Left forelimb (tissue), 1 donor: ENCODE results near the gene KCTD20.
"Not testable (repeated sequence)": the region's sequence is repeated elsewhere in the genome, so short reads cannot be mapped to it uniquely, and the experiment has no call there.

Experiments used
- DNase-seq: peaks from one replicate; pipeline ENCODE4 v3.0.0-alpha.2; 2018; ENCODE audit warnings: low spot score

The KCTD20 gene

DNA sequence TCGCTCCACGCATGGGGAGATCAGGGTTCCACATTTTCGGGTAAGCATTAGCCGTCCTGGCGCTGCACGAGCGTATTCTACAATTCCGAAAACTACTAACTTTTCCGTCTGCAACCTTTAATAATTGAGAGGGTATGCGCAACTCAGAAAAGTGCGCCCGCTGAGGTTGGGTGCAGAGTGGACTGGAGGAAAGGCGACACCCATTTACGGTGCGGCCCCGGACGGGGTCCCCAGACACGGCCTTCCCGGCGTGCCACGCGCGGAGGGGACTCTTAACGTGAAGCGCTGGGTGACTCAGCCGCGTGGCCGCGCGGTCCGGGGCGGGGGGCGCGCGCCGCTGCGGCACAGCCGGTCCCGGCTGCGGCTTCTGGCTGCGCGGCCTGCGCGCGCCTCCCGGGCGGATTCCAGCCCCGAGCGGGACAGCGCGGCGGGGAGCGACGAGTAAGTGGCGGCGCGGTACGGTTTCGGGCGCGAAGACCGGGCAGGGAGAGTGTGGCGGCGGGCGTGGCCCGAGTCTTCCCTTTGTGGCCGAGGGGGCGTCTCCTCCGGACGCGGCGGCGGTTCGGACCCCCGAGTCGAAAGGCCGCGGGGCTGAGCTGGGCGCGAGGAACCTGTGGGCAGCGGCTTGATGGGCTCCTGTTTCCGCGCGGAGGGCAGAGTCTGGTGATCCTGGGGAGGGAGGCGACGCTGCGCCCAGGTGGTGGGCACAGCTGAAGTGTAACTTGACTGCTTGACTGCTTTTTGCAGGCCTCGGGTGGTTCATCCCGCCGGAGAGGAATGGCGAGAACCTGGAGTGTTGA lies at the start of gene KCTD20, which contains the start of gene PXT1:
Gene KCTD20 (plus strand): TSS at position 330 of the 800 bp plus-strand sequence. CDS start 27,098 bp downstream, outside the sequence.
Gene PXT1 (minus strand): TSS at position 184 of the 800 bp plus-strand sequence. CDS start 16,772 bp downstream, outside the sequence.
- DNase-seq: peak; percentile 92

DNA sequence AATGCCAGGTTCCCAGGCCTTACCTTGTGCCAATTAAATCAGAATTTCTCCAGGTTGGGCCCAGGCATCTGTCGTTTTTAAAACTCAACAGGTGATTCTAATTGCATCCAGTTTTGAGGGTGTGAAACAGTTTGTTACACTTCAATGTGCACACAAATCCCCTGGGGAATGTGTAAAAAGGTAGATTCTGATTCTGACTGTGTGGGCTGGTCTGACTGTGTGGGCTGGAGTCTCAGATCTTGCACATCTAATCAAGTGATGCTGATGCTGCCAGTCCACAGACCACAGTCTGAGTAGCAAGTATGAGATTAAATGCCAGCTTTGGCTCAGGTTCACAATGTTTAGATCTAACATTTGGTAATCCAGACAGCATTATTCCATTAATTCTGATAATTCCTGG lies 42.8 kb upstream of the KCTD20 start:
- no peak for DNase-seq

DNA sequence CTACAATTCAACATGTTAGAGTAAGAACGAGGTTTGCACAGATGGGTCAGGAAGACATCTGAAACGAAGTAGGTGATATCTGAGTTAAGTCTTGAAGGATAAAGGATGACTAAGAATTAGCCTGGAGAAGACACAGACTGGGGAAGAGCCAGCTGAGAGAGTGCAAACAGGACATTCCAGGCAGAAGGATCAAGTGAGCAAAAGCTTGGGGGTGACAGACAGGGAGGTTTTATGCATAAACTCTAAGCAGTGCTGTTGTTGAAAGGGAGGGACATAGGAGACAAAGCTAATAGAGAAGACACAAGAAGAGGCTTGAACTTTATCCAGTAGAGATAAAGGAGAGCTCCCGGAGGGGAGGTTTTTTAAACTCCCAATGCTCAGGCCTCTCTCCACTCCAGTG lies 40.3 kb upstream of the KCTD20 start:
- DNase-seq: no peak

DNA sequence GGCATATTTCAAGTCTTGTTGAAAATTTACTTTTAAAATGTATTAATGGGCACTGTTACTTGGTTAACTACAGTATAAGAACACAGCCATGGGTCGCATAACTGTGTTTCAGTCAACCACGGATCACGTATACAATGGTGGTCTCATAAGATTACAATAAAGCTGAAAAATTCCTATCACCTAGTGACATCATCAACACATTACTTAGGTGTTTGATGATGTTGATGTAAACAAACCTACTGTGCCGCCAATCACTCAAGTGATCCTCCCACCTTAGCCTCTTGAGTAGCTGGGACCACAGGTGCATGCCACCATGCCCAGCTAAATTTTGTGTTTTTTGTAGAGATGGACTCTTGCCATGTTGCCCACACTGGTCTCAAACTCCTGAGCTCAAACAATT lies 38.6 kb upstream of the KCTD20 start:
- no peak for DNase-seq

DNA sequence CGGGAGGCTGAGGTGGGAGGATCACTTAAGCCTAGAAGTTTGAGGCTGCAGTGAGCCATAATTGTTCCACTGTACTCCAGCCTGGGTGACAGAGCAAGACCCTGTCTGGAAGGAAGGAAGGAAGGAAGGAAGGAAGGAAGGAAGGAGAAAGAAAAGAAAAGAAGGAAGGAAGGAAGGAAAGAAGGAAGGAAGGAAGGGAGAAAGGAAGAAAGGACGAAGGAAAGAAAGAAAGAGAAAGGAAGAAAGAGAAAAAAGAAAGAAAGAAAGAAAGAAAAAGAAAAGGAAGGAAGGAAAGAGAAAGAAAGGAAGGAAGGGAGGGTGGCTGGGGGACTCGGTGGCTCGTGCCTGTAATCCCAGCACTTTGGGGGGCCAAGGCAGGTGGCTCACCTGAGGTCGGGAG lies 33.1 kb upstream of the KCTD20 start:
- not testable (repeated sequence) for DNase-seq

DNA sequence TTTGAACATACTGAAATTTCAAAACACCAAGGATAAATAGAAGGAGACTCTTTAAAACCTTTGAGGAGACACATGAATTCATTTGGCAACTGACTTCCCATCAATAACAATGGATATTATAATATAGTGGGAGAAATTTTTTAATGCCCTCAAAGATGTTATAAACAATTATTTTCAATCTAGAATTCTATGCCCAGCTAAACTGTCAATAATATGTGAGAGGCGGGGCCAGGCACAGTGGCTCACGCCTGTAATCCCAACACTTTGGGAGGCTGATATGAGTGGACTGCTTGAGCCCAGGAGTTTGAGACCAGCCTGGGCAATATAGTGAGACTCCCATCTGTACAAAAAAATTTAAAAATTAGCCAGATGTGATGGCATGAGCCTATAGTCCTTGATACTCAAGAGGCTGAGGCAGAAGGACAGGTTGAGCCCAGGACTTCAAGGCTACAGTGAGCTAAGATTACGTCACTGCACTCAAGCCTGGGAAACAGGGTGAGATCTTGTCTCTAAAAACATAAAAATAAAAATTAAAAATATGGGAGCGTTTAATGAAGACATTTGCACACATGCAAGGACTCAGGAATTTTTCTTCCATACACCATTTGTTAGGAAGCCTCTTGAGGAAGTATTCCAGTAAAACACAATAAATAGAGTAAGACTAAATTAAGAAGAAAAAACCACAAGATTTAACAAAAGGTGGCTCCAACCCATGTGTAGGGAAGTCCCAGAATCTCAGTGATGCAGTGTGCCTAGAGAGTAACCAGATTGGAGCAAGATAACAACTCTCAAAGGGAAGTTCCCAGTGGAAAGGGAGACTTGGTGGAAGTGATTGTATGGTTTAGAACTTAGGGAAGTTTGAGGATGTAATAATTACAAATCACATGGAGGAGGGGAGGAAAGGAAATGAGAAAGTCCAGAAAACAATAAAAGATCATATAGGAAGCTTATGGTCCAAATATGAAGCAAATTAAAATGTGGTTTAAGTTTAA lies 29.0 kb upstream of the KCTD20 start:
- no peak for DNase-seq

DNA sequence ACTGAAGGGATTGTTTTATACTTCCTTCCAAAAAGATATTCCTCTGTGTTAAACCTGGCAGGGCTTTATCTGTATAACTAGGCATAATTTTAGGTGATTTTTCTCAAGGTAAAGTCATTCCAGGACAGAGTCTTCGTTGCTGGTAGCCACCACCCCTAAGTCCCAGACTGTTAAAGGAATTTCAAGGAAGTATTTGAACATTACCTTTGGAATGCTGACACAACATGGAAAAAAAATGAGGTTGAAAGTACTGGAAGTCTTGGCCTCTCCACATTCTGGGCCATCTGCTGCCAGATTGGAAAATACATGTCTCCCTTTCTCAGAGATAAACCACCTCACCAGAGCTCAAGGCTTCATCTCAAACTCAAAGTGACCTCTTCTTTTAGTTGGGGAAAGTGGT lies 28.3 kb upstream of the KCTD20 start:
- no peak for DNase-seq

DNA sequence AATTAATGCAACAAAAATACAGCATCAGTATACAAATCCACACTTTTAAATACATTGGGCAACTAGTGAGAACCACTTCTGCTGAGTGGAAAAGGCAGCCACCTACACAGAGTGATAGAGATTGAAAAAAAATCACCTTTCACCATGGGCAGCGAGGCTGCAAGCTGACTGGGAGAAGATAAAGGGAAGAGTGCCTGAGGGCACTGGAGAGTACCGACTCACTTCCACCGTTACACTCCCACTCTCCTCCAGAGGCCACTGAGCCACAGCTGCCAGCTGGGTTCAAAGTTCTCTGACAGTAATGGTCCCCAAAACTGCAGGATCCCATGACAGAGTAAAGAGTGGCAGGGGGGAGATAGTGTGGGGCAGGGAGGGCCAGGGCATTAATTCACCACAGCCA lies 24.2 kb upstream of the KCTD20 start:
- DNase-seq: no peak

DNA sequence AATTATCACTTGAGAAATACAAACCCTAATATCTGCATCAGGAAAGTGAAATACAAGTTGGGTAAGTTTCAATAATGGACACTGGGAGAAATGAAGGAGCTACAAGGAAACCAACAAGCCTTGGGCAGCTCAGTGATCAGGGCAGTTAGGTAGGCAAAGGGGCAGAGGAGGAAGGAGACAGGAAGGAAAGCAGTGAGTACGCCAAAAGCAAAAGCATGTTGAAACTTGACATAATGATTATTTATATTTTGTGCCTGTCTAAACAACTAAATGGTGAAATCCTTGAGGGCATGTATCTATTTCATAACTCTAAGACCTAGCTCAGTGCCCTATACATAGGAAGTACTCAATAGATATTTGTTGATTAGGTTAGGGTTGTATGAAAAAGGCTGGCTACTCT lies 23.5 kb upstream of the KCTD20 start:
- DNase-seq: no peak

DNA sequence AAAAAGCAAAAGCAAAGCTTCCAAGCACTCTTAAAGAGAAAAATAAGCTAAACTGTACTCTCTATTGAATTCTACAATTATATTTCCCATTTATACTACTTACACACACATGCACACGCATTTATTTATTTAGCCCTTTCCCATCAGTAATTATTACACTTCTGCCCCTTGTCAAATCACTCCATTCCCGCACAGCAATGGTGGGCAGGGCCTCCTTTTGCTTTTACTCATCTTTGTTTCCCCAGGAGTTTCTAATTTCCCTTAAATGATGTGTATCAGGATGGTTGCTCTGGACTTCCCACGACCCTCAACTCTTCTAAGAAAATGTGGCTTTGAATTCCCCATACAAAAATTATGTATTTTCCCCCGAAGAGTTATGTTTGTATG lies 20.1 kb upstream of the KCTD20 start:
- no peak for DNase-seq

DNA sequence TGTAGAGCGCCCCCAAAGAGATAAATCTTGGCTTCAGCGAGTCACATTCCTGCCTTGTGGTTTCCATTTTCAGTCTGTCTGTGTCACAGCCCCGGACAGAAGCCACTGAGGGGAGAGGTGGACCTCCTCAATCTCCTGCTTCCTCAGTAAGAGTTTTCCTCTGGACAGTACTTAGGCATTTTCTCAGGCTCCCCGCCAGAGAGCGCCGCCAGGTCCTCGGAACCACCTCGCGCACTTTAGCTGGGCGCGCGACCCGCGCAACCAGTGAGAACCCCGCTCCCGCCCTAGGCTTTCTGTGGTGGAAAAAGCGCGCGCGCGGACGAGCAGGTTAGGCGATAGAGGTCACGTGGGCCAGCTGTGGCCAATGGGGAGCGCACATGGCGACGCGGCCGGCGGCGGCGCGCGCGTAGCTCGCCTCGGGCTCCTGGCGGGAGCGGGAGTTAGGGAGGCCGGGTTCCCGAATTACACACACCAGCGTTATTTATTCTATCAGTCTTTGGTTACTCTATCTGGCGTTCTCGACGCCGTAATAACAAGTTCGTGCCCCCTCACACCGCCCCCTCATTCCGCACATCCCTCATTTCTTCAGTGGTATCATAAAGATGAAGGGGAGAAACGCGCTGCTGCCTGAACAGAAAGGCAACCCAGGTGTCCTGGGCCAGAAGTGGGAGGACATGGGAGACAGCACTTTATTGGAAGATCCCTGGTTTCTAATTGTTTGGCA lies 19.5 kb upstream of the KCTD20 start:
- DNase-seq: peak; percentile 99

DNA sequence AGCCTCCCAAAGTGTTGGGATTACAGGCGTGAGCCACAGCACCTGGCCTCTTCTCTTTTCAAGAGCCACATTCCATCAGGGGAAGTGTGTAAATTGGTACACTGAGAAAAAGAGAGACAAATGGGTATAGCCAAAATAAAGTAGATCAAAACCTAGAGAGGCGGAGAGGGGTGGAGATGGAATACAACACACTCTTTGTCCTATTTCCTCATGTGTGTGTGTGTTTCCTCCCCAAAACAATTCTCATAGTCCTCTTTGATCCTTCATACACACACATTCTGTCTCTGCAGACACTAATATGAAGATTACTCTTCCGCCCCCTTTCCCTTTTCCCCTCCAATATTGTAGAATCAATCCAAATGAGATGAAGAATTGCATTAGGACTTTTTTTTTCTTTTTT lies 16.2 kb upstream of the KCTD20 start:
- no peak for DNase-seq

DNA sequence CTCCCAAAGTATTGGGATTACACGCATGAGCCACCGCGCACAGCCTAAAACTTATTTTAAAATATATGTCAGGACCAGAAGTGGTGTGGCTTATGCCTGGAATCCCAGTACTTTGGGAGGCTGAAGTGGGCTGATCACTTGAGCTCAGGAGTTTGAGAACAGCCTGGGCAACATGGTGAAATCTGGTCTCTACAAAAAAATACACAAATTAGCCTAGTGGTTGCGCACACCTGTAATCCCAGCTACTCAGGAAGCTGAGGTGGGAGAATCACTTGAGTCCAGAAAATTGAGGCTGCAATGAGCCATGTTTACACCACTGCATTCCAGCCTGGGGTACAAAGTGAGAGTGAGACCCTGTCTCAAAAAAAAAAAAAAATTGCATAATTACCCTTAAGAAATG lies 13.9 kb upstream of the KCTD20 start:
- DNase-seq: no peak

DNA sequence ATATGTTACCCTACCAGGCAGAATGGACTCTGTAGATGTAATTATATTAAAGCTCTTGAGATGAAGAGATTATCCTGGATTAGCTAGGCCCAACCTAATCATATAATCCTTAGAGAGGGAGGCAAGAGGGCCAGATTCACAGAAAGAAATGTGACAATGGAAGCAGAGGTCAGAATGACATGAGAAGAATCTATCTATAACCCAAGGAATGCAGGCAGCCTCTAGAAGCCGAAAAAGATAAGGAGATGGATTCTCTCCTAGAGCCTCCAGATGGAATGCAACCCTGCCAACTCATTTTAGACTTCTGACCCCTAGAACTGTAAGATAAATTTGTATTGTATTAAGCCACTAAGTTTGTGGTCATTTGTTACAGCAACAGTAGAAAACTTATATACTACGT lies 12.4 kb upstream of the KCTD20 start:
- no peak for DNase-seq

DNA sequence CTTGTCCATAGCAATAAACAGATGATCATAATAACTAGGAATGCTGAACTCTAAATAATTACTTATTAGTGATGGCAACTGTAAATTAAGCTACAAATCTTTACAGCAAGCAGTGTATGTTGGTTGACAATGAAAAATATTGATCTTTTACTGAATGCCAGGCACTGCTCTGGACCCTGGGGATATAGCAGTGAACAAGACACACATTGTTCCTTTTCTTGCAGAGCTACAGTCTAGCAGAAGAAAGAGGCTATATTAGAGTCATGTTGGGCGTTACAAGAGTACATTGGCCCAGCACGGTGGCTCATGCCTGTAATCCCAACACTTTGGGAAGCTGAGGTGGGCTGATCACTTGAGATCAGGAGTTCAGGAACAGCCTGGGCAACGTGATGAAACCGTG lies 11.6 kb upstream of the KCTD20 start:
- no peak for DNase-seq

DNA sequence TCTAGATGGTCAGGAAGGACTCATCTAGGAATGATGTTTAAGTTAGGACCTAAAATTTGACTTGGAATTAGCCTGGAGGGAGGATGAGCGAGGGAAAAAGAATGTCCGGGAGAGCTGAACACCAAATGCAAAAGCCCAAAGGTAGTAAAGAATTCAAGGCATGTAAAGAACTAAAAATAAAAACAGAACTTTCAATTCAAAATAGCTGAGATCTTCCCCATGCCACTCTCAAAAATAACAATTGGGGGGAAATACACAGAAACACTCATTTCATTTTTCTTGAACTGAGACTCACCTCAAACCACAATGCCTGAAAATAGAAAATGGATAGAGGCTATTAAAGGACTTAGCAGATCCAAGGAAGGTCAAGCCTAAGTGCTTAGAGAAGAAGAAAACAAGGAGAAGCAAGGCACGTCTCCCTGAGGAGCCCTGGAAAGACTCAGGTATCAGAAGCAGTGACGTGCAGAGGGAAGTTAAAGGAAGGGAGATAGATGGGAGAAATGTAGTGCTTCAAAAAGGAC lies 10.6 kb upstream of the KCTD20 start:
- no peak for DNase-seq

DNA sequence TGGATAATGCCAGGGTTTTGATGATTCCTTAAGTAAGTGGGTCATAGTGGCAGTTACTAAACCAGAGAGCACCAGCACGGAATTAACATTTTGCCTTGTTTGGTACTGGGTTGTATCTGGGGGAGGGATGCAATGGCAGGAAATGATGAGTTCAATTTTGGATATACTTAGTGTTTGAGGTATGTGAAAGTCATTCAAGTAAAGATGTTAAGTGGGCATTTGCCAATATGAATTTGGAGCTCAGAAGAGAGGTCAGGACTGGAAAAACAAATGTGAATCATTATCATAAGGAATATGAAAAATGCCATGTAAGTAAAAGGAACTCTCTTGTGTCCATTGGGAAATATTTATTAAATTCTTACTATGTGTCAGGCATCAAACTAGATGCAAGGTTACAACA lies 6.3 kb upstream of the KCTD20 start:
- no peak for DNase-seq

DNA sequence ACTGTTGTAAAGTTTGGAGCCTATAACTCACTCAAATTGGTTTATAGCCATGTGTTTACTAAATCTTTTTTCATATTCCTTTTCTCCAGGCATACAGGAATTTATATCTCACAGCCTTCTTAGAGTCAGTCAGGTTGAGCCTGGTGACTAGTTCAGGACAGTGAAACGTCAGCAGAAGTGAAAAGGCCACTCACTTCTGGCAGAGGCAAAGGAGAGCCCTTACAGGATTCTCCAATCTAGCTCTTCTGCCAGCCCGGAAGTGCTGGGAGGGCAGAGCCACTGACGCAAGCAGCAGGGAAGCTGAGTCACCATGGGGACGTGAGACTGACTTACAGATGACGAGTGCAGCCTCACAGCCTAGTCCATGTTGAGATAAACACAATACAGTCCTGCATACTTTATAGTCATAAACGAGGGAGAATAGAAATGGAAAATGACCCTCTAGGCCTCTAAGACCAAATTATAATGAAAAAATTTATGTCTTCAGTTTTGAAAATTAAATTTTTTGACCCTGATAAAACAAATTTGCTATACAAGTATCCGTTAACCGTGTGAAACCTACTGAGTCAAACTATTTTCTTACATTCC lies 1.4 kb upstream of the KCTD20 start:
- peak; percentile 74 for DNase-seq

DNA sequence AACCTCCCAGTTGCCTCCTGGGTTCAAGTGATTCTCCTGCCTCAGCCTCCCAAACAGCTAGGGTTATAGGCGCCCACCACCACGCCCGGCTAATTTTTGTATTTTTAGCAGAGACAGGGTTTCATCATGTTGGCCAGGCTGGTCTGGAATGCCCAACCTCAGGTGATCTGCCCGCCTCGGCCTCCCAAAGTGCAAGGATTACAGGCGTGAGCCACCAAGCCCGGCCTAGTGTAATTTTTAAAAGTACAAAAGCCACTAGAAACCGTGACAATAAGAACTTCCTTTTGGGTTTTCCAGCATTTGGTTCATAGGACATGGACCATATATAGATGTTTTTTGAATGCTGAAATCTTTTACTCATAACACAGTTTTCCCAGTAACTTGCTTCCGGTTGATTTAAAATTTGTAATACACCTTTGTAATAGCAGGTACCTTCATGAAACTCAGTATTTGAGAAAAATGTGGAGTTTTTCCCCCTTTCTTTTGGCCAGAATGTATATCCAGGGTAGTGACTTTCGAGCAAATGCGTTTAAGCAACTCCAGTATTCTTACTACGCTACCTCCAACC lies 613 bp upstream of the KCTD20 start:
- DNase-seq: no peak

DNA sequence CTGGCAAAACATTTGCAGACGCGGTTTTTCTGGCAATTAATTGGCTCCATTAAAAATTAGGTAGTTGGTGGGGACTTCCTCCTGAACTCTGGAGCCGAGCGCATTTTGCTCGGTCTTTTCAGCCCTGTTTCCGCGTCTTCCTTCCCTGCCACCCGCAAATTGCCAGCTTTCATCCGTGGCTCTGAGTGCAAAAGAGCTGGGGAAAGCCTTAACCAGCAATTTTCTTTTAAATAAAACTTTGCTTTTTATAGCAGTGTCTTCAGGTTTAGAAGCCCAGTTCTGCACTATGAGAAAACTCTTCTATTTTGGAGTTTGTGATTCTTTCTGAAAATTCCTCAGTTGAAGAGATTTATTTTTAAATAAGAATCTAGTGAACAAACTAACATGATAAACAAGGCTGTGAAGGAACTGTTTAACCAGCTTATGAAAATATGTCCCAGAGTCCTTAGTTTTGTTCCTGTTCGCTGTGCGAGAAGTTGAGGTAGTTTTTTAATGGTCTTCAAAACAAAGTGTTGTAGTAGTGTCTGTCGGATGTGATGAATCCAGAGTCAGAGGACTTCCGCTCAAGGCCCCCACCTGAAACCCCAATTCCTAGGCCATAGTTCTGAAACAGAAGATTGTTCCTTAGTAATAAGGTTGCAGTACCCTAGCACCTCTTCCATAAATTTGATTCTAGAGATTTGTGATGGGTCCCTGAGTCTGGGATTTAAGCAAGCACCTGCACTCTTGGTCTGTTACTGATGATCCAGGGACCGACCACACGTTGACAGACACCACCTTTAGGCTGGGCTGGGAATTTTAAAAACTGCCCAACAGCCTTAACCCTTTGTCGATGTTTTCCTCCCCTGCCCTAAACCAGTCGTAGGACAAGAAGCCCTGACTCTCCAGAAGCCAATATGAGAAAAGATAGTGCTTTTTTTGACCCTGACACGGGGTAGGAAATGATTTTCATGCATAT lies 950 bp downstream of the KCTD20 start:
- DNase-seq: no peak
